Stimulated activated CD8-positive, alpha-beta memory T cell treated with anti-CD3 and anti-CD28 coated beads, Interleukin-15, amount 100 ng/mL, for 1 hour (primary cell): ENCODE data around the gene CAMK2G.
"Not testable (repeated sequence)": the region's sequence is repeated elsewhere in the genome, so short reads cannot be mapped to it uniquely, and the experiment has no call there.

Experiments
- DNase-seq: peaks from one replicate; pipeline ENCODE4 v3.0.0-alpha.2; 2020; ENCODE audit warnings: low read depth

CAMK2G gene

DNA sequence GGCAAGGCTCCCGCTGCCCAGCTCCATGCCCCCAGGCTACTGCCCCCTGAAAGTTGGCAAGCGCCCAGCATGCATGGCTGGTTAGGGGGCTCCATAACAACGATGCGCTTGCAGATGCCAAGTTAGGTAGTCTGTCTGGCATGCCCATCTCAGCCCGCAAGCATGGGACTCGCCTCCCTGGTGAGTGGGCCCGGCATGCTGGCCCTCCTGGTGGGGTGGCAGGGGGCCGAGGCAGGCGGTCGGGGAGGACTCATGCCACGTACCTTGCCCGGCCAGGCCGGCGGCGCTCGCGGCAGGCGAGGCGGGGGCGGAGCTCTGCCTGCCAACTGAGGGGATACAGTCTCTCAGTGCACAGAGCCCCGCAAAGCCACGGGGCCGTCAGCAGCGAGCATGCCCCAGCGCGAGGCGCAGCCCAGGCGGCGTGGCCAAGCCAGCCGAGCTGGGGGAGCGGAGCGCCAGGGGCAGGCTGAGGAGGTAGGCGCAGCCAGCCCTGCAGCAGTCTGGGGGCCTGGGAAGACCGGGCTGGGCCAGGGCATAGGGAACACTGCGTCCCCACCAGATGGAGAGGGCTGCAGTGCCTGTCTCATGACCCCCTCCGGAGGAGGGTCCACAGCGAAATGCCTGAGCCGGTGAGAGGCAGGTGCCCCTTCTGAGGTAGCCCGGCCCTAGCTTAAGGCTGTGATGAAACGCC, 34.9 kb downstream of the CAMK2G start:
- DNase-seq, result no peak

DNA sequence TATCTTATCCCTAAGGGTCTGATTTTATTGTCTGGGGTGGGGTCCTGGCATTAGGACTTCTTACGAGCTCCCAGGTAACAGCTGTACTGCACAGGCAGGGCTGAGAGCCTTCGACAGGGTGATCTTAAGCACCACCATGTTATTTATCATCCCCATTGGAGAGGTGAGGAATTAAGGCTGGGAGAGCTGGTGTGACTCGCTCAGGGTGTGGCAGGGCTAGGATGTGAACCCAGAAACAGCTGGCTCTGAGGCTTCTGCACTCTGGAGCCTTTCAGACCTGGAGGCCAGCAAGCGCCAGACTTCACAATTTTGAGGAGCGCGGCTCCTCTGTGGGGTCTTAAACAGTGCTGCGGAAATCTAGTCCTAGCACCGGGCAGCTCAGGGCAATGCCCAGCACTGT, 35.5 kb downstream of the CAMK2G start:
- DNase-seq, result no peak

GRCh38 chr10:73838008-73838567, 36.3 kb downstream of the CAMK2G start:
- DNase-seq, result no peak

DNA sequence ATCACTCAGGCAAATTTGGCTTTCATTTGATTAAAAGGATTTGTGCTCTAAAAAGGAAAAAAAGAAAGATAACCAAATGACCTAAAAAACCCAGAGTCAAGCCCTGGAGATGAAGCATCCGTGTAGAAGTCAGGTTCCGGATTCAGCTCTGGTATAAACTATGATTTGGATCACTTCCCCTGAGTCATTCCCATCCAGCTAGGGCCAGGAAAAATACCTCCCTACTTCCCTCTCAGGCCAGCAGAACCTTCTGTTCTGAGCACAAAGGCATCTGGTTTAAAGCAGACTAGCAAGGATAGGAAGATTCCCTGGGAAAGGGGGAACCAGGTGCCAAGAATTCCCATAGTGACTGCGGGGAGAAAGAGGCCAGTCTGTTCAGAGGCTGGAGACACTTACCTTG, 37.3 kb downstream of the CAMK2G start:
- DNase-seq, result no peak

- no peak for DNase-seq
These were observed 37.9 kb downstream of the CAMK2G start for GRCh38 chr10:73836427-73836980.

- DNase-seq, result not testable (repeated sequence)
These were observed 45.3 kb downstream of the CAMK2G start for GRCh38 chr10:73829090-73829489.

GRCh38 chr10:73828161-73828560, 46.2 kb downstream of the CAMK2G start:
- DNase-seq, result no peak

DNA sequence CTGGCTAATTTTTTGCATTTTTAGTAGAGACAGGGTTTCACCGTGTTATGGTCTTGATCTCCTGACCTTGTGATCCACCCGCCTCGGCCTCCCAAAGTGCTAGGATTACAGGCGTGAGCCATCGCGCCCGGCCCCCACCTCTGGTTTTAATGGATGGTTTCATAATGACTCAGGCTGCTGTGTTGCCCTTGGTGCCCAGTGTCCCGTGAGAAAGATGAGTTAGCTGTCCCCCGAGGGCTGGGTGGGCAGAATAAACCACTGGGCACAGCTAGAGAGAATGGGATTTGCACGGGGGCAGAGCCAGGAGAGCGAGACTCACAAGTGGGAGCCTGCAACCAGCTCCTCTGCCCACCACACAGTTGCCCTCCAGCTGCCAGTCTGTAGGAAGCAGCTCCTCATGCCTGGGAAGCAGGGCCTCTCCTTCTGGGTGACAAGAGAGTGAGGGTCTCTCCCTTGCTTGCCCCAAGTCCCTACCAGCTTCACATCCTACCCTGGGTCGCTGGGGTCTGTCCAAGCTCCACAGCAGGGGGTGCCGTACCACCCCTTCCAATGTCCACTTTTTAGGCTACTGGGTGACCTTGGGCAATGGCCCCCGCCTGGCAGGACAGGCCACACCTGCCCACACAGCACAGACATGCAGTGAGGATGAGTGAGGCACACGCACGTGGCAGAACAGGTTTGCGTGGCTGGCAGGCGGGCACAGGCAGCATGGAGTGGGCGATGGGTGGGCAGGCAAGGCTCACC, 46.8 kb downstream of the CAMK2G start:
- no peak for DNase-seq

DNA sequence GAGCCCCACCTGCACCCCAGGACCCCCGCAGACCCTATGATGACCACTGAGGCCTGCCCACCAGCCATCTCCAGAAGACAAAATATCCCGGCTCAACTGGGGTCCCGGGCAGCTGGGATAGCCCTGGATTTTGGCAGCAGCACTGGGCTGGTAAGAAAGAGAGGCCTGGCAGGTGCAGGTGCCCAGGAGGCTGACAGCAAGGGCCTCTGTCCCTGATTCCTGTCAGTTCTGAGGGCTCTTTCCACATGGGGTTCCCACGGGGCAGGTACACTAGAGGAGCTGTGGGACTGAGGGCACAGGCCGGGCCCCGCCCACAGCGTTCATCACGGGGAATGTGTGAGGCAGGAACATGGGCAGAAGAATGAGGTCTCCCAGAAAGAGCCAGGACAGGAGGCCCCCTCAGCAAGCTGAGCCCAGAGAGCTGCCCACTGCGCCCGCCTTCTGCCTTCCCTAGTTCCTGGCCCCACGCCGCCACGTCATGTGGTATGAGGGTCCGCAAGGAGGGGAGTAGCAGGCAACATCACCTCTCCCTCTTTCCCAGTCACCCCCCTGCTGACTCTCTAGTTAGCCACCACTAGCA, 50.1 kb downstream of the CAMK2G start:
- no peak for DNase-seq

DNA sequence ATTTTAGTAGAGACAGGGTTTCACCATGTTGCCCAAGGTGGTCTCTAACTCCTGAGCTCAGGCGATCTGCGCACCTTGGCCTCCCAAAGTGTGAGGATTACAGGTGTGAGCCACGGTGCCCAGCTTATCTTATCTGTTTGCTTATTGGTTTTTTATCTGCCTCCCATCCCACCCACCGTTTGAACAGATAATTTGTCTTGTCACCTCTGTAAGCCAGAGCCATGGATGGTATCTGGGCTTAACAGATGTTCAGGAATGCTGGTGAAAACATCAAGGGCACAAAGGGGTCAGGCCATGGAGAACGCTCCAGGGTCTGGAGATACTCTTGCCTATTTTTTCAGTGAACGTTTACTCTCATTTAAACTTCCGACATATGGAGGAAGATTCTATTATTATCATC, 51.0 kb downstream of the CAMK2G start:
- no peak for DNase-seq

DNA sequence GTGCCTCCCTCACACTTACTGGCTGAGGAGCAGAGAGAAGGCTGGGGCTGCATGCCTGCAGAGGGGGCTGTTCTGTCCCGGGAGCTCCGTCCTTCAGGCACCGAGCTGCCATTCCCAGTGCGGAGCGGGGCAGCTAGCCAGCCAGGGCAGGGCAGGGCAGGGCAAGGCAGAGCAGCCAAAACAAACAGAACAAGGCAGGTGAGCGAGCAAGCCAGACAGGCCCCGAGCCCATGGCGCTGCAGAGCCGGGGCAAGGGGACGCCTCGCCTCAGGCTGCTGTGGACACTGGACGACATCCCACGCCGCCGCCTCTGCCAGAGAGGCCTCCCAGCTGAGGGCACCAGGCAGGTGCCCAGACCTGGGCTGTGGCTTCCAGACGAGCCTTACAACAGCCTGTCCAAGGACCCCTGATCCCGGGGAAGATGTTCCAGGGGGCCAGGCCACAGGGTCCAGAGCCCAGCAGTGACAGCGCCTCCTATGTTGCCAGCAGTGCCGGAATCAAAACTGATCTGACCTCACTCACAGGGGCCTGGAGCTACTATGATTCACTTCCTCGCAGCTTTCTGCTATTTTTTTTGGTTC, 54.8 kb downstream of the CAMK2G start:
- DNase-seq, result no peak

- DNase-seq, result no peak
These were observed 55.3 kb downstream of the CAMK2G start for GRCh38 chr10:73819081-73819480.

DNA sequence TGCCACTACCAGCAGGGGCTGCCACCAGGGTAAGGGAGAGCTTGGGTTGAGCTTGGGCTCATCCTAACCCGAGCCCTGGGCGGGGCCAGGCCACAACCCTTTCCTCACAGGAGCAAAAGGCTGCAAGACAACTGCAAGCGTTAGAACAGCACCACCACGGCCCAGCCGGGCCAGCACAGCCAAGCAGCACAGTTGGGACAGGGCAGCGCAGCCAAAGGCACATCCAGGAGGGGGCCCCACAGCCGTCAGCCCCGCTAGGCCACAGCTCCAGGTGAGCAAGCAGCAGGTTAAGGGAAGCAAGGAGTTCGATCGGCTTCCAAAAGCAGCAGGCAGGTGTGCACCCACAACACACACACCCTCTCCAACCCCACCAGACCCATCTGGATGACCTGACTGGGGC, 56.0 kb downstream of the CAMK2G start:
- DNase-seq, result no peak

- DNase-seq, result no peak
These were observed 56.5 kb downstream of the CAMK2G start for GRCh38 chr10:73817826-73818225.

DNA sequence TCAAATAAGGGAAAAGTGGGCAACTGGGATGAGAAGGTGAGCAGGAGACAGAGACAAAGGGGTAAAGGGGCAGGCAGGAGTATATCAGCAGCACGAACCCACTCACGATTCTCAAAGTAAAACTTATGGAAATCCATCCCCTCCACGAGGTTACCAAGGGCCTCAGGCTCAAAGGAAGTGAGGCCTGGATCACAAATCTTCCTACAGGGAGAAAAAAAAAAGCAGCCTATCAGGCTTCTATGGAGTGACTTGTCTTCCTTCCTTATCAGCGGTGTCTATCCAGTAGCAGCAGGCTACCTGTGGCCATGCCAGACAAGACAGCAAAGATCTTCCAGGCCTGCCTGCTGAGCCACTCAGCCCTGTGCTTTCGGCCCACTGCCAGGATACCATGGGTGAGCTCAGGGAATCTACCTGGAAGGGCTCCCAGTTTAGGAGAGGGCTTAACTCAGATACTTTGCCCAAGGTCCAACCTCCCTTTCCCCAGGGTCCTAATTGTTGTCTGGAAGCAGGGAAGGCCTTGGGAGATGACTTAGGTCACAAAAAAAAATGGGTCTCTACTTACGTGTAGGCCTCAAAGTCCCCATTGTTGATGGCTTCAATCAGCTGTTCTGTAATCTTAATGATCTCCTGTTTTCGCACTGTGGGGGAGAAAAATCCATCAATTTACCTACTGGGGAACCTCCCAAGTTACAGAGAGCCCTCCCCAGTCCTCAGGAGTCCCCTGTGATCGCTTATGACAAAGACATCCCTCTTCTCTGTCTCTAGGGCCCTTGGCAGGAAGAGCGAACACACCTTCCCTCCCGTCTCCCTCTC, 57.2 kb downstream of the CAMK2G start:
- DNase-seq, result no peak

- no peak for DNase-seq
These were observed 58.7 kb downstream of the CAMK2G start for GRCh38 chr10:73815719-73816030.

DNA sequence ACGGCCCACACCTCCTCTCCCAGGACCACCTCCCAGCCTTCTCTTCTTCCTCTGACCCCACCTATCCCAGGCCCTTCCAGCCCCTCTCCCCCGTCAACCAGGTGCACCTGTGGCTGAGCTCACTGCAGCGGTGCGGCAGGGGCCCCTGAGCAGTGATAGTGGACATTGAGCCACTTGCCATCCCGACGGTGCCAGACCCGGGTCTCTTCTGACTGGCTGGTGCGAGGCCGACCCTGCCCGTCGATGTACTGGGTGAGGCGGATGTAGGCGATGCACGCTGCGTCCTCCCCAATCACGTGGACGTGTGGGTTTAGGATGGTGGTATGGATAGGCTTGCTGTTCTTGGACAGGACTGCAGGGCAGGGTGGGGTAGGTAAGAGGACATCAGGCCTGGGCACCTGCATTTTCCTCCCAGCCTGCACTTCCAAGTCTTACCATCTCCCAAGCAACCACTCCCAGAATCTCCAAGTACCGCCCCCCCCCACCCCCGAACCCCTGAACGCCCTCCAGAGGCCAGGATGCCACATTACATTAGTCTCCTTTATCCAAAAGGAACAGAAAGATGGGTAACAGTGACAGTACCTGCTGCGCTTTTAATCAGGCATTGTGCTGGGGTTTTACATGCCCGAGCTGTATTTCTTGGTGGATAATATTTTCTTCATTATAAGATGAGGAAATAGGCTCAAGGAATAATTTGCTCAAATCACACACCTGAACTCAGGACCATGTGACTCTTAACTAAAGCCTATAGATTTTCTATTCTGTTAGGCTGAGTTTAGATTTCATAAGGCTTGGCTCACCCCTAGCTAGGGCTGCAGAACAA, 59.2 kb downstream of the CAMK2G start:
- DNase-seq, result no peak

DNA sequence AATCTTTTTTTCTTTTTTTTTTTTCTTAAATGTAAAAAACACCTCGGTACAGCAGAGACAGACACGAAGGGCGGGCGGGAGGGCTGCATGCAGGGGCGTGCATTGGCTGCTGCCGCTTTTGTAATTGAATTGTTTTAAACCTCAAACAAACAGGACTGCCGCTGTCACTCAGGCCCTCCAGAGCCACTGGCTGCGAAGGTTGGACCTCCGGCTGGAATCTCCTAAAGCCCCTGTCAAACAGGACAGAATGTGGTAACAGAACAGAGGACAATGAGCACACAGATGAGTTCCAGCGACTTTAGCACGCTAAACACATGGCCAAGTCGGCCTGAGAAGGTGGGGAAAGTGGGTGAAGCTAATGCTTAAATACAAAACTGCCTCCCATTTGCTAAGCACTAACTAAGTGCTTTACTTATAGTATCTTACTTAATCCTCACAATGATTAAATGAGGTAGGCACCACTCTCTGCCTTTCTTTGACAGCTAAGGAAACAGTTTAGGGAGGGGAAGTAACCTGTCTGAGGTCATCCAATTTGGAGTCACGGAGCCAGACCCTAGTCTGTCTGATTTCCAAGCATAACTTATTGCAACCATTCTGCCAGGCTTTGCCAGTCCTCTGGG, 60.0 kb downstream of the CAMK2G start:
- DNase-seq, result no peak

- no peak for DNase-seq
These were observed 61.0 kb downstream of the CAMK2G start for GRCh38 chr10:73813333-73813732.

DNA sequence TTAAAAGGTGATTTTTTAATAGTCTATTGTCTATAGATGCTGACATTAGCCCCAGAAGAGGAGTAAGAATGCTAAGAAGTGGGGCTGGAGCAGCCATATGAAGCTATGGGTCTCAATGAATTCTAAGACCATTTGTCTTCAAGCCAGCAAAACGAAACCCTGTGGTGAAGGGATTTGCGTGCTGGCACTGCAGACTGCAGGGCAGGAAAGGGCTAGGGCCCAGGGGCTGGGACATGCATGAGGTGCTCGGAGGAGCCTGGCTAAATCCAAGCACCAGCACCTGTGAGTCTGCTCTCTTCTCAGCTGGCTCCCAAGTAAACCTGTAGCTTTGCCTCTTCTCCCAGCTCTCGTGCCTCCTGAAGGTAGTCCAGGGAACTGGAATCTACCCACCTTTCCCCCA, 61.7 kb downstream of the CAMK2G start:
- DNase-seq, result no peak
